Colonic mucosa (tissue), 4 donors: ENCODE measurements around the gene ARPC2. TPM values are rescaled to one million over a fixed set of nuclear protein-coding genes. Genes with fewer than 3 reads are reported as not detected.

Experiments used
- DNase-seq: peaks from one replicate; pipeline ENCODE4 v3.0.0-alpha.2; 2020
- H3K27ac ChIP-seq: fragments of 200-600 bp; one replicate; pipeline ENCODE4 v1.8.0; 2021
- H3K27me3 ChIP-seq: fragments of 200-600 bp; one replicate; pipeline ENCODE4 v1.8.0; 2021
- H3K36me3 ChIP-seq: fragments of 200-600 bp; one replicate; pipeline ENCODE4 v1.8.0; 2021
- H3K4me1 ChIP-seq: fragments of 200-600 bp; one replicate; pipeline ENCODE4 v1.8.0; 2021; ENCODE audit warnings: mild to moderate bottlenecking
- H3K4me3 ChIP-seq: fragments of 200-600 bp; one replicate; pipeline ENCODE4 v1.8.0; 2021
- H3K9ac ChIP-seq, 2 donors: one replicate each; pipeline ENCODE4 v1.7.0; 2013; ENCODE audit warnings: control low read depth in 2 of 2, low read depth in 2 of 2, low read length in 2 of 2
- H3K9me3 ChIP-seq: fragments of 200-600 bp; one replicate; pipeline ENCODE4 v1.8.0; 2021
- CTCF ChIP-seq: fragments of 200-600 bp; IDR thresholded peaks from one replicate; pipeline ENCODE4 v1.8.0; 2022; ENCODE audit warnings: antibody characterized with exemption, mild to moderate bottlenecking
- intact Hi-C: fragments of 100-400 bp; cut with DNase I; formaldehyde crosslinking; loops from one replicate; pipeline ENCODE4 v1.14.1; 2022
- total RNA-seq, 2 donors: library from RNA; stranded (reverse); fragmentation: NEBNext Ultra II Directional in 1 of 2; extraction: Animal tissue kit (Norgen Biotek cat#: 25700) in 1 of 2; gene quantifications; one replicate each; pipeline ENCODE4 v1.2.1, GENCODE V29; 2021
- donor health status: healthy.
- donor health status: DM: no; HTN: no; CAD: no.
- donor health status: DM: no; HTN: no; CAD: no.

ARPC2 gene
- total RNA-seq, 2 donors from 2014 or later = 282 to 346 TPM

DNA sequence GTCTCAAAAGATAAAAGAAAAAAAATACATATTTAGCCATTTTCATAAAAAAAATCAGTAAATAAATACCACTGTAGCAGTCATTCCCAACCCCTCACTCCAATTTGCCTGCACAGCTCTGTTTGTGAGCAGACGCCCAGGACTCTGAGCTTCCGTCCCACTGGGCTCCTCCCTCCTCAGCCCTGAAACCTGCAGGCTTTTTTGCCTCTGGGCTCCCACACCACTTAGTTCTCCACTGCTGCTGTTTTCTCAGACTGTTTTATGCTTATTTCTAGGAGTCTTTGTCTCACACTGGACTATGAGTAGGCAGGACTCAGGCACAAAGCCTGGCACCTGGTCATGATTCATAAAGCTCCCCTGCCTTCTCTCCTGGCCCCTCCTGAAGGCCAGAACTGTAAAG is 44.1 kb upstream of the ARPC2 start:
- no peak for DNase-seq
- H3K27me3 ChIP-seq = no peaks in the 10 kb centered on the region
- TF ChIP-seq CTCF = no peak
- H3K9ac ChIP-seq = no peak overlapping the region
- intact Hi-C loops = no loop called here
- no peaks in the 10 kb centered on the region for H3K9me3 ChIP-seq
- H3K36me3 ChIP-seq = no peaks in the 10 kb centered on the region
- no peak overlapping the region for H3K27ac ChIP-seq
- H3K4me3 ChIP-seq = no peak overlapping the region
- H3K4me1 ChIP-seq = no peaks in the 10 kb centered on the region

- Histone ChIP-seq H3K9me3 (no peaks in the 10 kb centered on the region), H3K27me3 (no peaks in the 10 kb centered on the region), H3K27ac (no peak overlapping the region), H3K9ac (no peak overlapping the region), H3K4me1 (no peaks in the 10 kb centered on the region), H3K36me3 (no peaks in the 10 kb centered on the region), H3K4me3 (no peak overlapping the region)
- no peak for TF ChIP-seq CTCF
- intact Hi-C loops = loop anchor here (10.0 kb wide), 1 partner anchor 175 kb away; the partner anchor contains the start of gene CATIP
- no peak for DNase-seq
These were observed 37.2 kb upstream of the ARPC2 start for GRCh38 chr2:218179782-218180181.

DNA sequence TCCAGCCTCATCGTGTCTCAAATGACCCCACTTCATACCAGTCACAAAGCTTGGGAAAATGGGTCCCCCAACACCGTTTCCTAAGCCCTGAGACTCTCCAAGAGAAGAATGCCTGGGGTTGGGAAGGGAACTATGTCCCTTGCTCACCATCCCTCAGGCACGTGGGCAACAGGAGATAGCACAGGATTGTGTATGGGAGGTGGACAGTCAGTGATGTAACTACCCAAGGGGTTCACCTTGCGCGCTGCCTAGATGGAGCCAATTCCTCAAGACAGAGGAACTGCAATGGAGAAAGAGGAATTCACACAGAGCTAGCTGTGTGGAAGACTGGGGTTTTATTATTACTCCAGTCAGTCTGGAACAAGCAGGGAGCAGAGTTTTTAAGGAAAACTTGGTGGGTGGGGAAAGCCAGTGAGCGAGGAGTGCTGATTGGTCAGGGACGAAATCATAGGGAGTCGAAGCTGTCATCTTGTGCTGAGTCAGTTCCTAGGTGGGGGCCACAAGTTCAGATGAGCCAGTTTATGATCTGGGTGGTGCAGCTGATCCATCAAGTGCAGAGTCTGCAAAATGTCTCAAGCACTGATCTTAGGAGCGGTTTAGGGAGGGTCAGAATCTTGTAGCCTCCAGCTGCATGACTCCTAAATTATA is 36.4 kb upstream of the ARPC2 start:
- Histone ChIP-seq H3K9ac (no peak overlapping the region), H3K9me3 (no peaks in the 10 kb centered on the region), H3K4me1 (no peaks in the 10 kb centered on the region), H3K36me3 (no peaks in the 10 kb centered on the region), H3K4me3 (no peak overlapping the region), H3K27me3 (no peaks in the 10 kb centered on the region), H3K27ac (no peak overlapping the region)
- no peak for TF ChIP-seq CTCF
- intact Hi-C loops = loop anchor here (10.0 kb wide), 1 partner anchor 174 kb away; the partner anchor contains the start of gene CATIP
- DNase-seq = peak; percentile 49

GRCh38 chr2:218184331-218184730 is 32.7 kb upstream of the ARPC2 start:
- Histone ChIP-seq H3K36me3 (no peaks in the 10 kb centered on the region), H3K4me1 (no peaks in the 10 kb centered on the region), H3K9me3 (no peaks in the 10 kb centered on the region), H3K9ac (no peak overlapping the region), H3K27ac (no peak overlapping the region), H3K27me3 (no peaks in the 10 kb centered on the region), H3K4me3 (no peak overlapping the region)
- TF ChIP-seq CTCF = no peak
- no peak for DNase-seq
- intact Hi-C loops = loop anchor here (10.0 kb wide), 1 partner anchor 170 kb away; the partner anchor contains the start of gene CATIP

GRCh38 chr2:218186355-218186766 is 30.6 kb upstream of the ARPC2 start:
- H3K36me3 ChIP-seq = no peaks in the 10 kb centered on the region
- H3K9me3 ChIP-seq = no peaks in the 10 kb centered on the region
- H3K9ac ChIP-seq = peak overlapping the region in 1 of 2 donors; percentile 34
- no peak overlapping the region for H3K27ac ChIP-seq
- peak; percentile 76 for TF ChIP-seq CTCF
- DNase-seq = peak; percentile 83
- no peaks in the 10 kb centered on the region for H3K27me3 ChIP-seq
- H3K4me1 ChIP-seq = no peaks in the 10 kb centered on the region
- no peak overlapping the region for H3K4me3 ChIP-seq
- intact Hi-C loops = loop anchor here (5.0 to 10.0 kb wide), 2 partner anchors 71 to 168 kb away; partner anchors contain the start of gene CATIP
